GM18867 (cell line): Measurements from ENCODE around the gene CRYGN.

Source experiments
- ATAC-seq: cut with Tn5 transposase; IDR thresholded peaks from one replicate; pipeline ENCODE4 v1.9.1; 2021; ENCODE audit warnings: mild to moderate bottlenecking, moderate library complexity; ENCODE audit not compliant: unreplicated experiment

CRYGN gene

GRCh38 chr7:151460474-151460855 lies 20.5 kb upstream of the CRYGN start:
- ATAC-seq: no peak

- no peak for ATAC-seq
Measured at GRCh38 chr7:151459726-151460473, 20.0 kb upstream of the CRYGN start.

- no peak for ATAC-seq
Measured at GRCh38 chr7:151457534-151457933, 17.6 kb upstream of the CRYGN start.

- no peak for ATAC-seq
Measured at GRCh38 chr7:151456782-151457181, 16.8 kb upstream of the CRYGN start.

GRCh38 chr7:151456276-151456675 lies 16.3 kb upstream of the CRYGN start:
- ATAC-seq: no peak

GRCh38 chr7:151455690-151456089 lies 15.7 kb upstream of the CRYGN start:
- ATAC-seq: no peak

GRCh38 chr7:151454932-151455530 lies 15.1 kb upstream of the CRYGN start:
- no peak for ATAC-seq

- ATAC-seq: no peak
Measured at GRCh38 chr7:151454305-151454704, 14.4 kb upstream of the CRYGN start.

- ATAC-seq: no peak
Measured at GRCh38 chr7:151453326-151453791, 13.4 kb upstream of the CRYGN start.

GRCh38 chr7:151452680-151453325 lies 12.9 kb upstream of the CRYGN start:
- ATAC-seq: no peak

GRCh38 chr7:151451626-151452571 lies 12.0 kb upstream of the CRYGN start:
- no peak for ATAC-seq

GRCh38 chr7:151451156-151451555 lies 11.2 kb upstream of the CRYGN start:
- ATAC-seq: no peak

GRCh38 chr7:151449990-151450389 lies 10.0 kb upstream of the CRYGN start:
- no peak for ATAC-seq

- ATAC-seq: peak; percentile 56
Measured at GRCh38 chr7:151448261-151449252, 8.6 kb upstream of the CRYGN start.

- ATAC-seq: no peak
Measured at GRCh38 chr7:151447901-151448260, 7.9 kb upstream of the CRYGN start.

GRCh38 chr7:151447312-151447711 lies 7.4 kb upstream of the CRYGN start:
- no peak for ATAC-seq

- ATAC-seq: no peak
Measured at GRCh38 chr7:151446412-151446811, 6.5 kb upstream of the CRYGN start.

- ATAC-seq: no peak
Measured at GRCh38 chr7:151444632-151445031, 4.7 kb upstream of the CRYGN start.

- ATAC-seq: no peak
Measured at GRCh38 chr7:151442776-151443496, 3.0 kb upstream of the CRYGN start.
